ENCODE measurements around the gene AGBL3.

AGBL3 gene

DNA sequence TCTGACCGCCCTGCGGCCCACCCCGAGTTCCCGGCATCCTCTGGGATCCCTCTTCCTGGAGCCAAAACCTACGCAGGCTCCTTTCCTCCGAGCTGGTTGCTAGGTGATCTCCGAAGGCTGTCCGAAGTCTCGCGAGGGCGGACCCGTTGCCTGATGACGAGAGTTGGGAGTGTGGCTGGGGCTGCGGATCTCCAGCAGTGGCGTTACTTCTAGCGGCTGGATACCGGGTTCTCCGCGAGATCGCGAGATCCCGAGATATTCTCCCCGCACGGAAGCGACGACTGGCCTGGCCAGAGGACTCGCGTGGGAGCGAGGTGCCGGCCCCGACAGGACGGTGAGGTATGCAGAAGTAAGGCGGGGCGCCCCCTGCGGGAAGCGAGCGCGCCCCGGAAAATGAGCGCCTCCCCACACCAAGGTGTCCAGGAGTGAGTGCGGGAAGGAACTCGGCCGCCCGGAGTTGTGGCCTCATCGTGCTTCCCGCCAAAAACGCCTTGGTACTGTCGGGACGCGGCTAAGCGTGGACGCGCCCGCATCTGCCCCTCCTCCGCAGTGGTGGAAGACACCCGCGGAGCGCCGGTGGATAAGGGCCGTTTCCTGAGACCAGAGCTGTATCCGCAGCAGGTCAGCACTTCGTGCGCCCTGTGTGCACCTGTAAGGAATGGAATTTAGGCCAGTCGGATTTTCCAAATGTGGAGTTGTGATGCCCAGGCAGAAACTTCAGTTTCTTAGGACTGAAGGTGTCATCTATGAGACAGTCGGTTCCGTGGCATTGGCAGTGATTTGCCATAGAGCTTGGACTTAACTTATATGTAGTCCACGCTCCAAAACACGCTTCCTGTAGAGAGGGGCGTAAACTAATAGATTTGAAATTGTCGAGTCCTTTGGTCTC is at the start of gene AGBL3:
TSS of gene AGBL3 (plus strand) at position 146 of the 889 bp plus-strand sequence. CDS start 1,426 bp downstream, outside the sequence.
- peak; percentile 94 for DNase-seq
- in situ Hi-C loops (cut with MboI; ENCODE audit: low pct_unique_long_range_greater_than_20kb, low sequenced_read_pairs) = loop anchor here (25.0 kb wide), 1 partner anchor 176 kb away; the partner anchor contains the start of gene CYREN

DNA sequence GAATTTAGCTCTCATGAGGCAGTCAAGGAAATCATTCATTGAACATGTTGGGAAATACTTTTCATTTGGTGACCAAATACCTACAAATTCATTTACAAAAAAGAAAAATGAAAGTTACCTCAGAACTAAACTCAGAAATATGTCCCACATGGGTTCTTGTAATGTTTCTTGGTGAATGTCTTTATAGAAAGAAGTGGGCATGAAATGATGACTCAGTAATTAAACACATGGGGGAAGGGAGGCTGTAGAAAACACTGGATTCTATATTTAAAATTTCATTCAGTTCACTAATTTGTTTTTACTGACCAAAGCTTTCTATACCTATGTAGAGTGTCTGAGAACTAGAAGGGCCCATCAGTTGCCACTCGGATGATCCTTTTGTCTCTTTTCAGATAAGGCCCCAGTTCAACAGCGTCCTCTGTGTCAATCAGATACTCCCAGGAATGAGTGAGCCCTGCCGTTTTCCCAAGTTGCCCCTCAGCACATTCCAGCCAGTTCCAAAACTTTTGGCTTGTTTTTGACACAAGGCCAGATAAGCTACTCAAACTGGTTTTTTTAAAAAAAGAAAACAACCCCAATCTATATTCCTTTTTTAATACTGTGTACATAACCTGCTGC is 49.3 kb upstream of the AGBL3 start:
- in situ Hi-C loops (cut with MboI; ENCODE audit: low pct_unique_long_range_greater_than_20kb, low sequenced_read_pairs) = no loop called here
- no peak for DNase-seq

DNA sequence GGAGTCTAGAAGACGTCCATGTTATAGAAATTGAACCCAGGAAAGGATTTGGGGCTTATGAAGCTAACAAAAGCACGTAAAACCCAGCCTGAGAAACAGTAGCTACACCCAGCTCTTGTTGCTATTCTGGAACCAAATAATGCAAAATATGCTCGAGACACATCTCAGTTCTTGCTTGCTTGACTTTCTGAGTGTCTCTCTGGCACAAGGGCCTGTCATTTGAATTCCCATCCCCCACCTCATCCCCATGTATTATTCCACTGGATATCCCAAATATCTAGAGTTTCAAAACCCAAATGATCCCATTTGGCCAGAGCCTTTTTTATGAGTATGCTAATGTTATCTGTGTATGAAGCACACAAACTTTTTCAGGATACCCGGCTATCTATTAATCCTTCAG is 48.2 kb upstream of the AGBL3 start:
- no peak for DNase-seq
- in situ Hi-C loops (cut with MboI; ENCODE audit: low pct_unique_long_range_greater_than_20kb, low sequenced_read_pairs) = no loop called here

DNA sequence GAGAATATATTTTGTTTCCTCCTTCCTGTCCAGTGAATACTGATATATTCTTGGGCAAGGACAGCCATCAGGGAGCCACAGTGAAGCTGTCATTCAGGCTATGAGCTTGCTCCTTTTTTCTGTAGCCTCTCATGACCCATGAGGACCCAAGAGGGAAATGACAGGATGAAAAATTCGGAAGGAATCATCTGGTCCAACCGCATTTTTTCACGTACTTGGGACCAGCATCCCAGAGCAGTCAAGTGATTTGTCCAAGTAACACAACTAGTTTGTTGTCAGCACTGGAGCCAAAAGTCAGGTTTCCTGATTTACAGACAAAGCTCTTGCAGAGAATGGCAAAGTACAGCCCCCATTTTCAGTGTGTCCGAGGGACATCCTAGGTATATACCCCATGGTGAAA is 47.2 kb upstream of the AGBL3 start:
- no peak for DNase-seq
- in situ Hi-C loops (cut with MboI; ENCODE audit: low pct_unique_long_range_greater_than_20kb, low sequenced_read_pairs) = no loop called here

DNA sequence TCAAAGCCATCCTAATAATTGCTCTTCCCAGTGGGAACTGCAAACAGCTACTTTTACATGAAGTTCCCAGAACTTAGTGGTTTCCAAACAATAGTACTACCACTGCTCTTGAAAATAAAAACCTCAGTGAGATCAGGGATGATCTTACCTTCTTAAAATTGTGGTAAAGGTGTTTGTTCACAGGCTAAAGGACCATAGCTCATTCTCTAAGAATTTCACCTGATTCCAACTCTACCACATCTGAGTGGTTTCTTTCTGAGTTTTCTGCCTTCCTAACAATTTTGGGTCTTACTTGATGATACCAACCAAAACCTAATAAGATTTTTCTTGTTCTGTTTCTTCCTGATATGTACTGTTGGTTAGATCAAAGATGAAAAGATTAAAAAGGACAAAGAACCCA is 45.6 kb upstream of the AGBL3 start:
- in situ Hi-C loops (cut with MboI; ENCODE audit: low pct_unique_long_range_greater_than_20kb, low sequenced_read_pairs) = no loop called here
- DNase-seq = no peak

DNA sequence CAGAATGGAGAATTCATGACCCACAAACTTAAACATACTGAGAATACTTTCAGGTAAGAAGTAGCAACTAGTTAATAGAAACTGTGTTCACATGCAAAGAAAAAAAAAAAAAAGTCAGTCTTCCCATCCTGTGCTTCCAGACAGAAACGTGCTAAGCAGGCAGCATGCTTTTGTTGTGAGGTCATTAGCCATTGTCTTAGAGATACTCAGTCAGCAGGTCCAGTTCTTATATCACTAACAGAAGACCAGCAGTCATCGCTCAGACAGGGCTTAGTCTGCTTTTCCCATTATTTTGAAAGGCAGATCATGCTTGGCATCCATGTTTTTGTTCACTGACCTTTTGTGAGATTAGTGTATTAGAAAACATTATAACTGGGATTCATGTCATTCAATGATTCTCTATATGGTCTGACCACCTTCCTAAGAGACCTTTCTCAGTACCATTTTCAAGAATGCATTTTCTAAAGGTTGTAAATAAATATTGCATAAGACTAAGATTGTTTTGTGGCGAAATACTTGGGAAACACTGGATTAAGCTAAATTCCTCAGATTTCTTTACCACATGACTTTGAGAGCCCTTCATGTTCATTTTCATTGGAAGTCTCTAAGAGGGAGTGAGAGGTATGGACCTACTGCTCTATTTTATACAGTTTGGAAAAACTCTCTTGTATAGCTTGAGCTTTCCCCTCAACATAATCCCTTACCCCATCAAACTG is 45.0 kb upstream of the AGBL3 start:
- in situ Hi-C loops (cut with MboI; ENCODE audit: low pct_unique_long_range_greater_than_20kb, low sequenced_read_pairs) = no loop called here
- no peak for DNase-seq

DNA sequence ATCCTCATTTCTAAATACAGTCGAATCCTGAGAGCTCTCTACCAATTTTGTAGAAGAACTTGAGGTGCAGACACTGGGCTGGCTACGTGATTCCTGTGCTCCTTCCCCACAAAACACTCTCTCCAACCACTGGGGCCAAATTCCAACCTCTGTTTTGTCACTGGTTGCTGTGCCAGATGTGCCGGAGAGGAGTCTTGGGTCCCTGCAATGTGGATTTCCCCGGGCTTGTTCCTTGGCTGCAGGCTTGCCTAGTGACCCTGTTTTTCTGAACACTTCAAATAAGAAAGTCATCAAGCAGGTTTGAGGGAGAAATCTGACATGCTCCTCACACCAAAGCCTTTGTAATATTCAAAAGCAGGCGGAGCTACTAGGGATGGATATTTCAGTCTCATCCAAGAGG is 44.4 kb upstream of the AGBL3 start:
- no peak for DNase-seq
- in situ Hi-C loops (cut with MboI; ENCODE audit: low pct_unique_long_range_greater_than_20kb, low sequenced_read_pairs) = no loop called here

DNA sequence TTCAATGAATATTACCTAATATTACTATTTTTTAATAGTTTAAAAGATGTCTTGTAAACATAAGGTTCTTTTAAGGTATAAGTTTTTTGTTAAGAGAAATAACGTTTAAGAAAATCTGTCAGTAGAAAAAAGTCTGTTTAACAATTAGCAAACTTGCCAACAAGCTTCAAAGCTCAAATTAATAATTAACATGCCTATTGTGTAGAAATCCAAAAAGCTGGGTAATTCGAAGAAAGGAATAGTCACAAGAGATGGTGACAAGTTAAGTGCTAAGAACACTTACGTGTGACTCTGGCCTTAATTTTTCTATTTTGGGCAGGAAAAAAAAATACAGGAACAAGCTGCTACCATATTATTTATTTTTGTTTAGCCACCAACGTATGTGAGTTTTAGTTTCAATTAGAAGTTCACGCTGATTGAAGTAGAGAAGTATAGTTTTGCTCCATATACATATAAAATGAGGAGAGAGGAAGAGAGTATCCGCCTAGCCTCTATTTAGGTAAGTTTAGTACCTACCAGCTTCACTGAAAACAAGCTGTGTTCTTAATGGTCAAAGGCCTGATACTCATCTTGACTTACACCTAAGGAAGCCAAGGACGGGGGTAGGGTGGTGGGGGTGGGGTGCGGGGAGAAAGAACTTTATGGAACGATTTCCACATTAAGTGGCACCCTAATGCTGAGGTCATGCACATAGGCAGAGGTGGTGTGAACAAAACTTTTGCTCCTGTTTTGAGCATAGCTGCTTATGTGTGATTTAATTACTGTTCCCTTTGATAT is 43.4 kb upstream of the AGBL3 start:
- in situ Hi-C loops (cut with MboI; ENCODE audit: low pct_unique_long_range_greater_than_20kb, low sequenced_read_pairs) = no loop called here
- no peak for DNase-seq

DNA sequence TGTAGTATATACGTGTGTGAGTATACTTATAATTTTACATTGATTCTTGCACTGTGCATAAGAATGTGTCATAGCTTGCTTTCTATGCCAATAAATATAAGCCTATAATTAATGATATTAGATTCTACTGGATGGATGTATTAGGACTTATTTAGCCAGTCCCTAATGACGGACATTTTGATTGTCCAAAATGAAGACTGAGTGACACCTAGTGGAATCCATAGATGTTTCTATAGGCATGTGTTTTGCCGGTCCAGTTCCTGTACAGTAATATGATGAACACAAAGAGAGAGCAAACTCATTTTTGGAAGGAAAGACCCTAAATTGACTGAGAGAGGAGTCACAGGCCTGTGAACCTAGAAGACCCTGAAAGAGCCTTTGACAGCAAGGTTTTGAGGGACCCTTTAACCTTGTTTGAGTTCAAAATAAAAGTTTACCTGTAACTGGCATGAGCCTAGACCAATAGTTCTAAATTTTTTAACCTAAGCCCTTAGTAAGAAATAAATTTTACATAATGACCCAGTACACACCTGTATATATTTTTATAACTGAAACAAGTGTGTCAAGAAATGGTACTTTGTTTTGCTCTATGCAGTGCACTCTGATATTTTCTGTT is 42.4 kb upstream of the AGBL3 start:
- in situ Hi-C loops (cut with MboI; ENCODE audit: low pct_unique_long_range_greater_than_20kb, low sequenced_read_pairs) = no loop called here
- DNase-seq = peak; percentile 41

DNA sequence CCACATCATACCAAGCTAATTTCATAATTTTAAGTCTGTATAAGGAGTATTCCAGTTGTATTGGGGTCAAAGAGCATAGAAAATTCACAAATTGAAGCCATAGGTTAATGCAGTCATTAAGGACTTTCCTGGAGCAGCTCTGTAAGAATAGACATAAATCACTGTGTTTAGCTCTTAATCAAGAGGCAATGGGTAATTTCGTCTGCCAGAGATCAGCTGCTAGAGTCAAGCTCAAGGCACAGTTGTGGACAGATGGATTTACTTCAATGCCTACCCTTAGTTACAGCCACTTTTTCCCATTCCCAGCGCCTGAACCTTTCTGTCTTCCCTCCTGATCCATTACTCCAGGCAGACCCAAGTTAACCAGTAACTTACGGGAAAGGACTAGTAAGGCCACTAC is 40.6 kb upstream of the AGBL3 start:
- no peak for DNase-seq
- in situ Hi-C loops (cut with MboI; ENCODE audit: low pct_unique_long_range_greater_than_20kb, low sequenced_read_pairs) = no loop called here

DNA sequence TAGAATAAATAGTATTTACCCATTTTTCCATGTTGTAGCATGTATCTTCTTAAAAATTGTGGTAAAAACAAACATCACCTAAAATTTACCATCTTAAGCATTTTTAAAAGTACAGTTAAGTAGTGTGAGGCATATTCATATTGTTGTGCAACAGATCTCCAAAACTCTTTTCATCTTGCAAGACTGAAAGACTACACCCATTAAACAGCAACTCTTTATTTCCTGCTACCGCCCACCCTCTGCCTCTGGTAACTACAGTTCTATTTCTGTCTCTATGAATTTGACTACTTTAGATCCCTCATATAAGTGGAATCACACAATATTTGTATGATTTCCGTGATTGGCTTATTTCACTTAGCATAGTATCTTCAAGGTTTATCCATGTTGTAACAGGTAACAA is 40.0 kb upstream of the AGBL3 start:
- DNase-seq = no peak
- in situ Hi-C loops (cut with MboI; ENCODE audit: low pct_unique_long_range_greater_than_20kb, low sequenced_read_pairs) = no loop called here

DNA sequence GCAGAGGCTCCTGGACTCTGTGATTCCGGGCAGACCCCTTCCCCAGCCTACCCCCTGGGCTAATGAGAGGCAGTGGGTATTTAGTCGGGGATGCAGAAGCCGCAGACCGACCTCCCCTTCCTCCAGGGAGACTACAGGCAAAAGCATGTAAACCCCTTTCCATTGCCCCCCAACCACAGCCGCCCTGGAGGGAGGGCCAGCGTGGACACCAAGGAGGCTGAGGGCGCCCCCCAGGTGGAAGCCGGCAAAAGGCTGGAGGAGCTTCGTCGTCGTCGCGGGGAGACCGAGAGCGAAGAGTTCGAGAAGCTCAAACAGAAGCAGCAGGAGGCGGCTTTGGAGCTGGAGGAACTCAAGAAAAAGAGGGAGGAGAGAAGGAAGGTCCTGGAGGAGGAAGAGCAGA is 39.0 kb upstream of the AGBL3 start:
- in situ Hi-C loops (cut with MboI; ENCODE audit: low pct_unique_long_range_greater_than_20kb, low sequenced_read_pairs) = no loop called here
- DNase-seq = no peak

DNA sequence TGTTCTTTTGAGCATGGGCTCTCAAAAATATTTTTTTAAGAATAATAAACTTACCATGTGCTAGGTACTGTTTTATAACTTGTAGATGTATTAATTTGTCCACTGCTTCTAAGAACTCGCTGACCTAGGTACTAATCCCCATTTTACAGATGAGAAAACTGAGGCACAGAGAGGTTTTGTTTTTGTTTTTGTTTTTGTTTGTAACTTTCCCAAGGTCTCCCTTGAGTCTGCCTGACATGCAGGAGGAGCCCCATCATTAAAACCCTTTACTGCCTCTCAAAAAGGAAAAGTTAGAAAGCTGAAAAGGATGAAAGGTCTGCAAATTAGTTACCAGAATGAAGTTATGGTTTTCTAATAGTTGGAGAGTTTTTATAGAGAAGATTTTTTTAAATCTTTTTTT is 38.5 kb upstream of the AGBL3 start:
- in situ Hi-C loops (cut with MboI; ENCODE audit: low pct_unique_long_range_greater_than_20kb, low sequenced_read_pairs) = no loop called here
- DNase-seq = no peak

DNA sequence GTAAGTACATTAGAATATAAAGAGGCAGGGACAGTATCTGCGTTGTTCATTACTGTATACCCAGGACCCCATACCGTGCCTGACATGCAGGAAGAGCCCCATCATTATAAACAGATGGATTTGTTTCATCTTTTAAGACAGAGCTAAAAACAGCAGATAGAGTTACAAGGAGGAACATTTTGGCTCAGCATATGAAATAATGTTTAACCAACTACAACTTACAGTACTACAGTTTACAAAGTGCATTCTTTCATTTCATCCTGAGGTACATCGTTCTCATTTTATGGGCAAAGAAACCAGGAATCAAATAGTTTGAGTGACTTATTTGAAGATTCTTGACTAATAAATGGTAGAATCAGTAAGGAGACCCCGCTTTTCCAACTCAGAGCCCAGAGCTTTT is 38.1 kb upstream of the AGBL3 start:
- DNase-seq = no peak

DNA sequence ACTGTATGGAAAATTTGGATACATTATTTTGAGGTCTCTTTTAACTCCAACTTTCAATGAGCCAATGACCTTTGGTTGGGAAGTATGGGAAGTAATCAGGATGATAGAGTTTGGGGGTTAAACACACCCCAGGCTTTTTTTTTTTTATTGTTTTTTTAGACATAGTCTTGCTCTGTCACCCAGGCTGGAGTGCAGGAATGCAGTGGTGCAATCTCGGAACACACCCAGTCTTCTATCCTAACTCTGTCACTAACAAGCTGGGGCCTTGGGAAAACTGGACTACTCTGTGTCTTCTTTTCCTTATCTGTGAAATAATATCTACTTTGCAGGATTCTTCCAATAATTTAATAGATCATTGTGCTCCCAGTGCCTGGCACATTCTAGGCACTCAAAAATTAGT is 37.6 kb upstream of the AGBL3 start:
- DNase-seq = no peak
- in situ Hi-C loops (cut with MboI; ENCODE audit: low pct_unique_long_range_greater_than_20kb, low sequenced_read_pairs) = no loop called here

More for the DNA sequence above, 38.1 kb upstream of the AGBL3 start:
- in situ Hi-C loops (cut with MboI; ENCODE audit: low pct_unique_long_range_greater_than_20kb, low sequenced_read_pairs) = no loop called here

DNA sequence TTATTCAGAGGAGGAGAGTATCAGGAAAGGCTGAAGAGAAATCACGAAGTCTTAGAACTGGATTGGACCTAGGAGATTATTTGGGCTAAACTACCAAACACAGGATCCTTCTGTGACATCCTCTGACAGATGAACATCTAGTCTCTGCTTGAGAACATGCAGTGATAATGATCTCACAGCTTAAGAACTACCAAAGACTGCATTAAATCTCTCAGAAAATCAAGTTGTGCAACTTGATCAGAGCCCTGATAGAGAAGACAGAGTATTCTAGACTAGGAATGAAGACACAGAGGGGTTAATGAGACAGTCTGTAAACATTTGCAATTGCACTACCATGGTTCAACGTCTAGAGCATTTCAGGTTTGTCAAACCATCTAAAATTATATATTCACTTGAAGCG is 37.1 kb upstream of the AGBL3 start:
- no peak for DNase-seq
- in situ Hi-C loops (cut with MboI; ENCODE audit: low pct_unique_long_range_greater_than_20kb, low sequenced_read_pairs) = no loop called here

DNA sequence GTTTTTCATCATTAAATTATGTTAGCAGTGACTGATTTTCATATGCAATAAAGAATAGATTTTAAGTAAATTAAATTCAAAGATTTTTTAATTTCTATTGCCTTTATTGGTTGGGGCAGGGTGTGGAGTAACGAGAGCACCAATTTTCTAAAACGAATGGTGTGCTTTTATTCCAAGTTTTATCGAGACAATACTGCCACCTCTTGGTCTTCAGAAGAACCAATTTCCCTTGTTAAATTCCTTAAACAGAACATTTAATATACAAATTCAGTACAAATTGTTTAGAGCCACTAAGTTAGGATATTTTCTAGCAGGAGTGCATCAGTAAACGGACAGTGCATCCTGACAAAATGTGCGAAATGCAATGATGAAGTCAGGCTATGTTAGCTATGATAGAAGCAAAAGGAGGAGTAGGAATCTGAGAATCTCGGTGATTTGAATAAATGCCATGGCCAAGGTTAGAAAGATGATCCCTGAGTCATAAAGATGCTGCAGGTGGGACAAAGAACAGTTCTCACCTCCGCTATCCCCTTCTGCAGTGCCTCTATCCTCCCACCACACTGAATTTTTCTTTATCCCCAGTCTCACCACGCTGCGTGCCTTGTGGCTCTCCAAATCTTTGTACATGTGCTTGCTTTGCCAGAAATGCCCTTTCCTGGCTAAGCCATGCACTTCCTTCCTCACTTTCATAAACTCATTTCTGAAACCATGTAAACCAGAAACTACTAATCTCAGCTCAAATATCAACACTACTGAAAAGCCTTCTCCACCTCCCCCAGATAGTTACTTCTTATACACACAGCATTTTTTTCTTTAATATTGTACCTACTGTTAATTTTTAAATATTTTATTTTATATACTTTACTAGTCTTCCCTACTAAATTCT is 31.9 kb upstream of the AGBL3 start:
- in situ Hi-C loops (cut with MboI; ENCODE audit: low pct_unique_long_range_greater_than_20kb, low sequenced_read_pairs) = no loop called here
- DNase-seq = peak; percentile 28

DNA sequence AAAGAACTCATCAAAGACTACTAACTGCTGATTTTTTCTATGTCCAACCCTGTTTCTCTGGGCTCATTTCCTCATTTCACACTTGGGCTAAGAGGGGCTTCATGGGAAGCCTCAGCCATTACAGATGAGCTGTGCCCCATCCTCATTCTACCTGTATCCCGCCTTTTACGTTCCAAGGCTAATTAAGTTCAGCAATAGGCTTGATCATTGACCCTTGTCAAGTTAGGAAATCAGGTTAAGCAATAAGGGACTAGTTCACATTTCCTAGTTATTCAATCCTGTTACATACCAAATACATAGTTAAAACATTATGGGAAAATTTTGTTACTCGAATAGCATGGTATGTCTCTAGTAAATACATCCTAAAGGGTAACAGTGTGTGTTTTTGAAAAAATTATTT is 29.3 kb upstream of the AGBL3 start:
- in situ Hi-C loops (cut with MboI; ENCODE audit: low pct_unique_long_range_greater_than_20kb, low sequenced_read_pairs) = no loop called here

More for the DNA sequence above, 29.3 kb upstream of the AGBL3 start:
- DNase-seq = no peak
